Smooth muscle cell (in vitro differentiated cells): Measurements from ENCODE around the gene EVI5L. TPM values are rescaled to one million over a fixed set of nuclear protein-coding genes. Genes with fewer than 3 reads are reported as not detected.

ENCODE experiments used
- DNase-seq: peaks from one replicate; lab custom pipeline; 2025; ENCODE audit not compliant: unreplicated experiment; lab: John Stamatoyannopoulos, UW
- H2AFZ ChIP-seq: fragments of 200-600 bp; sonication (generic); 2 replicates; pipeline ENCODE4 v1.6.0; 2016; ENCODE audit warnings: antibody characterized with exemption, low read depth, mild to moderate bottlenecking
- H3F3A ChIP-seq: fragments of 200-600 bp; sonication (generic); 2 replicates; pipeline ENCODE4 v1.6.0; 2017; ENCODE audit warnings: antibody characterized with exemption, low read depth
- H3K27ac ChIP-seq: fragments of 200-600 bp; sonication (generic); 2 replicates; pipeline ENCODE4 v1.5.1; 2016; ENCODE audit warnings: low read depth, mild to moderate bottlenecking
- H3K27me3 ChIP-seq: fragments of 200-600 bp; sonication (generic); 2 replicates; pipeline ENCODE4 v1.6.1; 2016; ENCODE audit warnings: low read depth, mild to moderate bottlenecking
- H3K36me3 ChIP-seq: fragments of 200-600 bp; sonication (generic); 2 replicates; pipeline ENCODE4 v1.5.1; 2016; ENCODE audit warnings: low read depth
- H3K4me1 ChIP-seq: fragments of 200-600 bp; sonication (generic); 2 replicates; pipeline ENCODE4 v1.5.1; 2016; ENCODE audit warnings: low read depth
- H3K4me2 ChIP-seq: fragments of 200-600 bp; sonication (generic); 2 replicates; pipeline ENCODE4 v1.6.0; 2016; ENCODE audit warnings: mild to moderate bottlenecking
- H3K4me3 ChIP-seq: fragments of 200-600 bp; sonication (generic); 2 replicates; pipeline ENCODE4 v1.5.1; 2016; ENCODE audit warnings: mild to moderate bottlenecking
- H3K79me2 ChIP-seq: fragments of 200-600 bp; sonication (generic); 2 replicates; pipeline ENCODE4 v1.6.0; 2016; ENCODE audit warnings: low read depth, mild to moderate bottlenecking
- H3K9ac ChIP-seq: fragments of 200-600 bp; sonication (generic); 2 replicates; pipeline ENCODE4 v1.6.0; 2016; ENCODE audit warnings: low read depth
- H3K9me3 ChIP-seq: fragments of 200-600 bp; sonication (generic); replicated peaks from 2 replicates; pipeline ENCODE4 v1.5.1; 2016; ENCODE audit warnings: low read depth
- H4K20me1 ChIP-seq: fragments of 200-600 bp; sonication (generic); 2 replicates; pipeline ENCODE4 v1.6.0; 2016; ENCODE audit warnings: low read depth
- CTCF ChIP-seq: fragments of 200-600 bp; sonication (generic); IDR thresholded peaks from 2 replicates; pipeline ENCODE4 v1.5.1; 2017; ENCODE audit warnings: borderline replicate concordance, mild to moderate bottlenecking, antibody characterized with exemption; ENCODE audit not compliant: insufficient read depth, poor library complexity, severe bottlenecking
- WGBS: methylation state at CpG from one replicate; pipeline ENCODE4 v1.1.7; 2016; ENCODE audit warnings: low lambda C conversion rate; 5-methylcytosine and 5-hydroxymethylcytosine counted together
- polyA plus RNA-seq: library from polyadenylated mRNA; unstranded; fragments of >200 nt; fragmentation: Nextera tagmentation; extraction: Ambion mirVana; gene quantifications from 2 replicates; pipeline ENCODE4 v1.2.1, GENCODE V29; 2016
- total RNA-seq: library from RNA; depleted of rRNA; stranded (reverse); fragments of >200 nt; gene quantifications from 2 replicates; pipeline ENCODE4 v1.2.3, GENCODE V29; 2014

The EVI5L gene
- total and polyA plus RNA-seq, 2 experiments from 2014 or later: 8.8 to 21.2 TPM

- H2AFZ ChIP-seq: no peak overlapping the region
- H3K27me3 ChIP-seq: no peaks in the 10 kb centered on the region
- peak; percentile 38 for TF ChIP-seq CTCF
- peaks cover 31% of the 10 kb centered on the region for H4K20me1 ChIP-seq
- no peaks in the 10 kb centered on the region for H3K36me3 ChIP-seq
- peaks cover 7% of the 10 kb centered on the region for H3K4me1 ChIP-seq
- no peak overlapping the region for H3K27ac ChIP-seq
- H3K79me2 ChIP-seq: no peaks in the 10 kb centered on the region
- no peak for DNase-seq
- no peak overlapping the region for H3K4me2 ChIP-seq
- H3K4me3 ChIP-seq: no peak overlapping the region
- no peak overlapping the region for H3K9ac ChIP-seq
- no peaks in the 10 kb centered on the region for H3F3A ChIP-seq
- WGBS: 48% methylated on average over 10 of the region's 10 CpGs
- H3K9me3 ChIP-seq: no peaks in the 10 kb centered on the region
Measured at GRCh38 chr19:7831452-7831851, 1.4 kb downstream of the EVI5L start.

GRCh38 chr19:7832009-7832408 is 2.0 kb downstream of the EVI5L start:
- H3K79me2 ChIP-seq: no peaks in the 10 kb centered on the region
- no peaks in the 10 kb centered on the region for H3K27me3 ChIP-seq
- DNase-seq: no peak
- H3K4me3 ChIP-seq: no peak overlapping the region
- H3K4me1 ChIP-seq: peaks cover 7% of the 10 kb centered on the region
- peaks cover 32% of the 10 kb centered on the region for H4K20me1 ChIP-seq
- TF ChIP-seq CTCF: no peak
- H3K4me2 ChIP-seq: no peak overlapping the region
- H2AFZ ChIP-seq: no peak overlapping the region
- no peak overlapping the region for H3K27ac ChIP-seq
- no peaks in the 10 kb centered on the region for H3F3A ChIP-seq
- no peaks in the 10 kb centered on the region for H3K9me3 ChIP-seq
- H3K9ac ChIP-seq: no peak overlapping the region
- 90% methylated on average over 17 of the region's 17 CpGs for WGBS
- no peaks in the 10 kb centered on the region for H3K36me3 ChIP-seq

- WGBS: 89% methylated on average over 12 of the region's 12 CpGs
- DNase-seq: no peak
- Histone ChIP-seq H2AFZ (no peak overlapping the region), H3K9me3 (no peaks in the 10 kb centered on the region), H3K27ac (no peak overlapping the region), H3K36me3 (no peaks in the 10 kb centered on the region), H3K27me3 (no peaks in the 10 kb centered on the region), H4K20me1 (peaks cover 32% of the 10 kb centered on the region), H3K4me2 (no peak overlapping the region), H3K79me2 (no peaks in the 10 kb centered on the region), H3K9ac (no peak overlapping the region), H3K4me3 (no peak overlapping the region), H3F3A (no peaks in the 10 kb centered on the region), H3K4me1 (peaks cover 7% of the 10 kb centered on the region)
- no peak for TF ChIP-seq CTCF
Measured at GRCh38 chr19:7832781-7833180, 2.8 kb downstream of the EVI5L start.
